ENCODE data around the gene MOBP. TPM values are rescaled to one million over a fixed set of nuclear protein-coding genes. Genes with fewer than 3 reads are reported as not detected.

The MOBP gene
- total RNA-seq, 2 donors from 2014 or later = not detected

DNA sequence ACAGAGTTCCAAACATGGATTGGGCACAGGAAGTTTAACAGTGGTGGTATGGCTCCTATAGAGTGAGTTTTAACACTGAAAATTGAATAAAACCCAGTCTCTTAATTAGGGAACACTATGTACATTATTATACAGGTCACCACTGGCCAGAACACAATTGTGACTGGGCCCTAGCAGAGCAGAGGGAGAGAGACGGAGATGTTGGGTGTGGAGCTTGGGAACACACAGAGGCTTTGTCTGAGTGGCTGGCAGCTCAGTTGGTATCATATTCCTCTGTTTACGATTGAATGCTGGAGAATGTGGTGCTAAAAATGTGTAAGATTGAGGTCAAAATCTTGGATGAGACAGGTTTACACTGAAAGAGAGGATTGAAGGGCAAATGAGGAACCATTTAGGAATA, 6.8 kb upstream of the MOBP start:
- DNase-seq (ENCODE audit: low spot score) (no peak), ATAC-seq (ENCODE audit: insufficient number of reproducible peaks, low FRiP score, low read depth) (no peak)
- no peaks in the 10 kb centered on the region for H3K9me3 ChIP-seq
- H3K36me3 ChIP-seq = no peaks in the 10 kb centered on the region
- H3K4me3 ChIP-seq = no peak overlapping the region
- no peaks in the 10 kb centered on the region for H3K27me3 ChIP-seq (replicated peaks; ENCODE audit: insufficient read depth)
- no peak overlapping the region for H3K27ac ChIP-seq
- TF ChIP-seq, protein P1, sequence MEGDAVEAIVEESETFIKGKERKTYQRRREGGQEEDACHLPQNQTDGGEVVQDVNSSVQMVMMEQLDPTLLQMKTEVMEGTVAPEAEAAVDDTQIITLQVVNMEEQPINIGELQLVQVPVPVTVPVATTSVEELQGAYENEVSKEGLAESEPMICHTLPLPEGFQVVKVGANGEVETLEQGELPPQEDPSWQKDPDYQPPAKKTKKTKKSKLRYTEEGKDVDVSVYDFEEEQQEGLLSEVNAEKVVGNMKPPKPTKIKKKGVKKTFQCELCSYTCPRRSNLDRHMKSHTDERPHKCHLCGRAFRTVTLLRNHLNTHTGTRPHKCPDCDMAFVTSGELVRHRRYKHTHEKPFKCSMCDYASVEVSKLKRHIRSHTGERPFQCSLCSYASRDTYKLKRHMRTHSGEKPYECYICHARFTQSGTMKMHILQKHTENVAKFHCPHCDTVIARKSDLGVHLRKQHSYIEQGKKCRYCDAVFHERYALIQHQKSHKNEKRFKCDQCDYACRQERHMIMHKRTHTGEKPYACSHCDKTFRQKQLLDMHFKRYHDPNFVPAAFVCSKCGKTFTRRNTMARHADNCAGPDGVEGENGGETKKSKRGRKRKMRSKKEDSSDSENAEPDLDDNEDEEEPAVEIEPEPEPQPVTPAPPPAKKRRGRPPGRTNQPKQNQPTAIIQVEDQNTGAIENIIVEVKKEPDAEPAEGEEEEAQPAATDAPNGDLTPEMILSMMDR (IDR thresholded peaks at IDR 0.05) = no peak
- no peaks in the 10 kb centered on the region for H3K4me1 ChIP-seq (ENCODE audit: control insufficient read depth in 1 of 2, low read depth in 2 of 2)

DNA sequence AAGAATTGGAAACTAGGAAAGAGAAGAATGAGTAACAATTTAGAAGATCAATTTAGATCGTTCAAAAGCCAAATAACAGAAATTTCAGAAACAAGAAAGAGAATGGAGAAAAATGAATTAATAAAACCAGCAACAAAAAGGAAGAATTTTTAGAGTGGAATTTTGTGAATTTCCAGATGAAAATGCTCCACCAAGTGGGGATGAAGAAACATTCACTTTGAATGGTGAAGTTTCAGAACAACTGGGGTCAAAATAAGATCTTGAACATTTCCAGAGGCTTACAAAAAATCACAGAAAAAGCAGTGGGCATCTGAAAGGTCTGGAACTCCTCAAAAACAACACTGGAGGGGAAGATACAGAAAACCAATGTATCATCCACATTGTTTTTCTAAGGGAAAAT, 4.2 kb upstream of the MOBP start:
- TF ChIP-seq, protein P1 (IDR thresholded peaks at IDR 0.05) = no peak

GRCh38 chr3:39466988-39467387, 492 bp upstream of the MOBP start:
- Histone ChIP-seq H3K27me3 (replicated peaks; ENCODE audit: insufficient read depth) (no peaks in the 10 kb centered on the region), H3K36me3 (no peaks in the 10 kb centered on the region), H3K4me3 (no peak overlapping the region), H3K27ac (no peak overlapping the region), H3K4me1 (ENCODE audit: control insufficient read depth in 1 of 2, low read depth in 2 of 2) (no peaks in the 10 kb centered on the region), H3K9me3 (no peaks in the 10 kb centered on the region)
- no peak for DNase-seq (ENCODE audit: low spot score)
- TF ChIP-seq, protein P1 (IDR thresholded peaks at IDR 0.05) = no peak
- ATAC-seq (ENCODE audit: insufficient number of reproducible peaks, low FRiP score, low read depth) = no peak

More for the DNA sequence above, 4.2 kb upstream of the MOBP start:
- Histone ChIP-seq H3K9me3 (no peaks in the 10 kb centered on the region), H3K4me1 (ENCODE audit: control insufficient read depth in 1 of 2, low read depth in 2 of 2) (no peaks in the 10 kb centered on the region), H3K4me3 (no peak overlapping the region), H3K27me3 (replicated peaks; ENCODE audit: insufficient read depth) (no peaks in the 10 kb centered on the region), H3K27ac (no peak overlapping the region), H3K36me3 (no peaks in the 10 kb centered on the region)
- ATAC-seq (ENCODE audit: insufficient number of reproducible peaks, low FRiP score, low read depth) (no peak), DNase-seq (ENCODE audit: low spot score) (no peak)

DNA sequence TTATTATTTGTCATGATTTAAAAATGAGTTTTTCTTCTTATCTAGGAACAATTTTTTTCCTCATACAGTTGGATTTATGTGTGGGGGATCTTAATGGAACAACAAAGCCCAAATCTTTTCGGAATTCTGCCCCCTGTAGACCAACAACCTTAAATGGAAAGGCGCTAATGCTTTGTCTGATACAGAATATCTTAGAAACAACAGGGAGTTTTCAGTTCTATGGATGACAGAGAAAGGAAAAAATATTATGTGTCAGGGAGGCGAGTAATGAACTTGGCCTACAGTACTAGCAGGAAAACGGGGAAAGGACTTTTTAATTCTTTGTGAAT, 592 bp downstream of the MOBP start:
- no peak for DNase-seq (ENCODE audit: low spot score)
- Histone ChIP-seq H3K9me3 (no peaks in the 10 kb centered on the region), H3K4me1 (ENCODE audit: control insufficient read depth in 1 of 2, low read depth in 2 of 2) (no peaks in the 10 kb centered on the region), H3K27me3 (replicated peaks; ENCODE audit: insufficient read depth) (no peaks in the 10 kb centered on the region), H3K4me3 (no peak overlapping the region), H3K36me3 (no peaks in the 10 kb centered on the region), H3K27ac (no peak overlapping the region)
- no peak for ATAC-seq (ENCODE audit: insufficient number of reproducible peaks, low FRiP score, low read depth)
- TF ChIP-seq, protein P1 (IDR thresholded peaks at IDR 0.05) = no peak

DNA sequence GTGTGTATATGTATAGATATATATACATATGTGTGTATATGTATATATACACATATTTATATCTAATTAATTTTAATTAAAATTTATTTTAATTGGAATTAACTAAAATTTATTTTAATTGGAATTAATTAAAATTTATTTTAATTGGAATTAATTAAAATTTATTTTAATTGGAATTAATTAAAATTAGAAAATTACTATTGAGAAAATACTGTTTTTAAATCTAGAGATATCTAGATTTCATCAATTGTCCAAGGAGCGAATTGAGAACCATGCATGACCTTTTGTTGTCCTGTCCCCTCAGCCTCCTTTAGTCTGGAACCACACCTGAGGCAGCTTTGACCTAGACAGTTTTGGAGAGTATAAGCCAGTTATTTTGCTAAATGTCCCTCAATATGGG, 1.8 kb downstream of the MOBP start:
- Histone ChIP-seq H3K4me1 (ENCODE audit: control insufficient read depth in 1 of 2, low read depth in 2 of 2) (no peaks in the 10 kb centered on the region), H3K27ac (no peak overlapping the region), H3K36me3 (no peaks in the 10 kb centered on the region), H3K9me3 (no peaks in the 10 kb centered on the region), H3K27me3 (replicated peaks; ENCODE audit: insufficient read depth) (no peaks in the 10 kb centered on the region), H3K4me3 (no peak overlapping the region)
- no peak for DNase-seq (ENCODE audit: low spot score)
- TF ChIP-seq, protein P1 (IDR thresholded peaks at IDR 0.05) = no peak
- no peak for ATAC-seq (ENCODE audit: insufficient number of reproducible peaks, low FRiP score, low read depth)
